HG02571 (cell line): Measurements from ENCODE around the gene MAP2K7.

Experiments used
- ATAC-seq: cut with Tn5 transposase; IDR thresholded peaks from one replicate; pipeline ENCODE4 v1.9.1; 2021; ENCODE audit warnings: mild to moderate bottlenecking, moderate library complexity; ENCODE audit not compliant: unreplicated experiment

Gene MAP2K7

DNA sequence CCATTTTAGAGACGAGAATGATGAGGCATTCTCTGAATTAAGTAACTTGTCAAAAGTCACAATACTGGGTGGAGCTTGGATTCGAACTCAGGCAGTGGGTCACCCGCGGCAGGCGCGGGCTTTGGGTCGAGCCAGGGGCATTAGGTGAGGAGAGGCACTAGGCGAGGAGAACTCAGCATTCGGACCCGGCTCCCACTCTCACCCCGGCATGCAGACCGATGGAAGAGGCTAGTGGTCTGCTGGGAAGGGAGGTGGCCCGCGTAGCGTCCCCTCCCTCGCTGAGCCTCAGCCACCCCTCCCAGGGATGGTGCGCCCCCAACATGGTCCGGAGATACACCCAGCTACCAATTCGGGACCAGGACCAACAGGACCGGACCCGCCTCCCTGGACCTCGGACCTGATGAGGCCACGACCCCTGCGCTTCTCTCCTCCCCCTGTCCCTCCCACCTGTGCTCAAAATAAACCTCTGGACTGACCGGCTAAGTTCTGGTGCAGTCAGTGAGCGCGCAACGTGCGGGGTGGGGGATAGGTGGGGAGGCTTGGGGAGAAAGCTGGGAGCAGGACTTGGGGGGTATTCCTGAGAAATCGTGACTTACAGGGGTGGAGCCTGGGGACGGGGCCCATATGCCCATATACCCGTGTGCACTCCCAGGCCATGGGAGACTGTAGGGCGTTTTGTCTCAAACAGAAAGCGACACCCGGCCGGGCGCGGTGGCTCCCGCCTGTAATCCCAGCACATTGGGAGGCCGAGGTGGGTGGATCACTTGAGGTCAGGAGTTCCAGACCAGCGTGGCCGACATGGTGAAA is 15.1 kb downstream of the MAP2K7 start:
- ATAC-seq = no peak

DNA sequence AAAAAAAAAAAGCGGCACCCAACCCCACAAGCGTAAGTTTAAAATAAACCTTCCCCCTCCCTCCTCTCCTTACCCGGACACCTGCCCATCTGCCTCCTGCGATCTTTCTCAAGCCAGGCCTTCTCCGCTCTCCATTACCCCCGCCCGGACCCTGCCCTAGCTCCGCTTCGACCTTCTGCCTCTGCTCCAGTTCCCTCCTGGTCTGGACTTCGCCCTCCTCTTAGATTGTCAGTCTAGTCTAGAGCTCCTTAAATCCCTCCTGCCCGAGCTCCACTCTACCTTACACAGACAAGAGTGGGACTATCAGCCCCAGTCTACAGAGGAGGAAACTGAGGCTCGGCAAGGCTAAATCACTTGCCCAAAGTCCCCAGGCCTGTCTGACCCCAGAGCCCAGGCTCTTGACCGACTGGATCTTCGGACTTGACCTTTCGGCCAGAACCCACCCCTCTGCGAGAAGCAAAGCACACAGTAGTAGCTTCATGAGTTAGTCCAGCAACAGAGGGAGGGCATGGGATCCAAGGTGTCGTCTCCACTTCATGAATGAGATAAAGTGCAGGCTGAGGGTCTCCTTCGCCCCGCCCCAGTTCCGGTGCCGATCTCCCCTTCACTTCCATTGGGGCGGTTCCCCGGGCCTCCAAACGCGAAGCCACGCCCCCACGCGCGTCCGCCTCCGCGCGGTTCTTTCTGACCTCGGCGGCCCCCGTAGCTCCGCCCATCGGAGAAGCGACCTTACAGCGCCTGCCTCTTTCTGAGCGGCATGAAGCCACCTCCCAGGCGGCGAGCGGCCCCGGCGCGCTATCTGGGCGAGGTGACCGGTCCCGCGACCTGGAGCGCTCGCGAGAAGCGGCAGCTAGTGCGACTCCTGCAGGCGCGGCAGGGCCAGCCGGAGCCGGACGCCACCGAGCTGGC is 16.2 kb downstream of the MAP2K7 start, which contains the start of gene SNAPC2:
TSS of gene SNAPC2 (plus strand) at position 729 of the 909 bp plus-strand sequence. CDS start at position 758, 29 bp downstream.
- peak; percentile 40 for ATAC-seq

DNA sequence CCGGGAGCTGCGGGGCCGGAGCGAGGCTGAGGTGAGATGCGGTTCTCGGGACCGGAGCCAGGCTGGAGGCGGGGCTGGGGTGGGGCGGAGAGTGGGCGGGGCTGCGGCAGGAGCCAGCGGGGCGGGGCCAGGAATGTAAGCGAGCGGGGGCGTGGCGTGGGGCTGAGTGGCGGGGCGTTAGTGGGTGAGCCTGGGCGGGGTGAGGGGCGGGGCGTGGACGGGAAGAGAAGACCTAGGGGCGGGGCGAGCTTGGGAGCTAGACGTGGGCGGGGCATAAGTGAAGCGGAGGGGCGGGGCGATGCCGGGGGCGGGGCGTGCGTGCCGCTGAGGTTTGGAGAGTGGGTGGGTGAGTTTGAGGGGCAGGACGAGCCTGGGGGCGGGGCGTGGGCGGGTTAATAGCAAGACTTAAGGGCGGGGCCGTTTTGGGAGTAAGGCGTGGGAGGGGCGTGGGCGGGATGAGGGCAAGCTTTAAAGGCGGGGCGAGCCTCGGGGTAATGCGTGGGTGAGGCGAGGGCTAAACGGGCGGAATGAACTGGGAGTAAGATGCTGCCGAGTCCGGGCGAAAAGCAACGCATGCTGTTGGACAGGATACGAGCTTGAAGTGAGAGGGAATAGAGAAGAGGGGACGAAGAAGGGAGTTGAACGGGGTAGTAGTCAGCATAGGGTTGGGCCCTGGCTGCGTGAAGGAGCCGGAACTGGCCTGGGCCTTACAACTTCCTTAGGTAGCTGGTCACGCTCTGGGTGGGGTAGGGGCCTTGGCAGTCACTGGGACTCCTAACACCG is 17.0 kb downstream of the MAP2K7 start:
- peak; percentile 37 for ATAC-seq

- ATAC-seq = no peak
These were observed 17.8 kb downstream of the MAP2K7 start for GRCh38 chr19:7921302-7921966.

GRCh38 chr19:7921967-7922835 is 18.5 kb downstream of the MAP2K7 start:
- no peak for ATAC-seq

- ATAC-seq = no peak
These were observed 19.1 kb downstream of the MAP2K7 start for GRCh38 chr19:7922836-7923195.

GRCh38 chr19:7923295-7924191 is 19.9 kb downstream of the MAP2K7 start:
- ATAC-seq = no peak

GRCh38 chr19:7924241-7924640 is 20.6 kb downstream of the MAP2K7 start:
- no peak for ATAC-seq

GRCh38 chr19:7924651-7925170 is 21.0 kb downstream of the MAP2K7 start:
- ATAC-seq = no peak

GRCh38 chr19:7925171-7925851 is 21.6 kb downstream of the MAP2K7 start:
- ATAC-seq = no peak

DNA sequence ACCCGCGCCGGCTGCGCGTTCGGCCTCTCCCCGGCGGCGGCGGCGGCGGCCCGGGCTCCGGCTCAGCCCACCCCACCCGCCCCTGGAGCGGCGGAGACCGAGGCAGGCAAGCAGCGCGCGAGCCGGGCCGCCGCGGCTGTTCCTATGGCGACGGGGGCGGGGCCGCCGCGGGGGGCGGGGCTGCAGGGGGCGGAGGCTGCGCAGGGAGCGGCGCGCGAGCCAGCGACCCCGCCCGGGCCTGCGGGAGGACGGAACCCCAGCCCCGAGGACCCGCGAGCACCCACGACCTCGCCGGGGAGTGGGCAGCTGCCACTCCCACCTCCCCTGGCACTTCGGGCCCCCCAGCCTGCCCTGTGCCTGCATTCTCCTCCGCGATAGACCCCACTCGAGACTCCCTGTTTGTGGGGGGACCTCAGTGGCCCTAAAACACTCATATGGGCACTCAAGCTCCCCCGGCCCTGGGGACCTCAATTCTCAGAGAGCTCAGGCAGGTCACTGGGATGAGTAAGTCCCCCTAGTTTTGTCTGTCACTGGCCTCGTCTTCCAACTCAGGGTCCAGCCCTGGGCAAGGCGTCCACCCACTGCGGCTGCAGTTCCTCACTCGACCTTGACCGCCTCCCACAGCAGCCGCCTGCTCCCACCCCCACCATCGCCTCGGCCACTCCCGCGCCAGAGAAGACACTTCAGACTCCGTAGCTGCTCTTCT is 22.5 kb downstream of the MAP2K7 start, which contains the start of gene CTXN1:
TSS of gene CTXN1 (minus strand) at position 115 of the 706 bp plus-strand sequence. CDS start 597 bp downstream, outside the sequence.
- ATAC-seq = no peak

- ATAC-seq = no peak
These were observed 23.3 kb downstream of the MAP2K7 start for GRCh38 chr19:7926727-7927604.

DNA sequence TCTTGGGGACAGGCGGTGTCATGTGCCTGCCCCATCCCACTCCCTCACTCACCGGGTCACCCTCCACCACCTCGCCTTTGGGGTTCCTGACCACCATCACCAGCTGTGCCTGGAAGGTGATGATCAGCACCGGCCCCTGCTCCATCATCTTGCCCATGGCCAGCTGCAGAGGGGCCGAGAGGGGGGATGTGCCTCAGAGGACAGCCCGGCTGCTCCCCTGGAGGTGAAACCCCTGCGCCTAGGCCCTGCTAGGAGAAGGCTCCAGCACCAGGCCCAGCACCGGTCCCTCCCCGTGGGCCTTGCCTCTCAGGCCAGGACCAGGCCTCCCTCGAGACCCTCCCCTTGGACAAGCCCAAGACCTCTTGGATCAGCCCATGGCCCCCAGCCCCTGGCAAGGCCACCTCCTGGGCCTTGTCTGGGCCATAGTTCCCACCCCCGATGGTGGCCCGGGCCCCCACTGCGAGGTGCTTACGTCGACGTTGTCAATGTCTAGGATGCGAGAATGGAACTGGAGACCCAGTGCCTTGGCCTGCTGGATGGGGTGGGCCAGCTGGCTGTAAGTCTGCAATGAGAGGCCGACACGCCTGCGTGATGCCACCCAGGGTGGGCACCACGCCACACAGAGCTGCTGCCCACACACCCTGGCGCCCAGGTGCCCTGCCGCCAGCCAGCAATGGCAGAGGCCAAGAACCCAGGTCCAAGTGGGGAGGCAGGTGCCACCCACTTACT is 24.1 kb downstream of the MAP2K7 start:
- ATAC-seq = no peak

DNA sequence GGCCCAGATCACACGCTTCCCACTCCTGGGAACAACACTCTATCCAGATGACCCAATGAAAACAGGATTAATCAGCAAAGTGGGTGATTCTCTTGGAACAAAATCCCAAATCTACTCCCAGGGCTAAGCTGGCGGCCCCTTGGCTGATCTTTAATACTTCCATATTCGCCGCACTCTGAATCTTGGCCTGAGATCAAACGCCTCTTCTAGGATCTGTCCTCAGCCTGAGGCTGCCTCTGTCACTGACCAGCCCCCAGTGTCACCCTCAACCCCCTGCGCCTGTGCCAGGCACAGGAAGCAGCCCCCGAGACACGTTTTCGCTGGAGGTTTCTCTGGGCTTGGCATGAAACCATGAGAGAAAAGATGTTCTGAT is 24.6 kb downstream of the MAP2K7 start:
- no peak for ATAC-seq
